ENCODE data around the gene NAGS. TPM values are rescaled to one million over a fixed set of nuclear protein-coding genes. Genes with fewer than 3 reads are reported as not detected.
A peak's percentile ranks its signal among the peaks of the same experiment; 100 is the strongest.

The NAGS gene
- total and polyA plus RNA-seq, 10 of the 15 experiments (the other 5 are each of a cell fraction or from before 2014, with no cell fraction given), result 0.11 to 1.6 (median 0.64) TPM; not detected in 1

GRCh38 chr17:43994272-43995149, 9.9 kb upstream of the NAGS start (continued):
- TF ChIP-seq PBX3 (IDR thresholded peaks at IDR 0.05; ENCODE audit: insufficient replicate concordance, low read depth, low read length), result no peak
- no peak for TF ChIP-seq FOXK2 (IDR thresholded peaks at IDR 0.05)
- TF ChIP-seq CHD4 (IDR thresholded peaks at IDR 0.05), result no peak
- TF ChIP-seq CBX3 (IDR thresholded peaks at IDR 0.05; ENCODE audit: borderline replicate concordance, low read depth), result no peak
- TF ChIP-seq HDGF (IDR thresholded peaks at IDR 0.05), result no peak
- no peak for TF ChIP-seq FOXM1 (IDR thresholded peaks at IDR 0.05; ENCODE audit: low read depth, low read length)
- no peak for TF ChIP-seq RUNX3 (IDR thresholded peaks at IDR 0.05; ENCODE audit: low read length)
- peak; percentile 65 for TF ChIP-seq SMC3 (IDR thresholded peaks at IDR 0.05; ENCODE audit: borderline replicate concordance, low read length)
- TF ChIP-seq HCFC1 (IDR thresholded peaks at IDR 0.05; ENCODE audit: low read length), result no peak
- TF ChIP-seq ZNF384 (IDR thresholded peaks at IDR 0.05; ENCODE audit: borderline replicate concordance, low read depth, low read length), result no peak
- TF ChIP-seq CTCF (IDR thresholded peaks at IDR 0.05 in 2 of 3, conservative IDR thresholded peaks at IDR 0.05 in 1 of 3; ENCODE audit: control insufficient read depth in 2 of 3, extremely low read depth in 1 of 3, insufficient read depth in 1 of 3, low read depth in 3 of 3, low read length in 3 of 3), result peak; percentile 68 to 80 (median 80)
- TF ChIP-seq E2F4 (IDR thresholded peaks at IDR 0.05; ENCODE audit: low read depth, low read length), result no peak
- no peak for TF ChIP-seq IRF5 (IDR thresholded peaks at IDR 0.05; ENCODE audit: borderline replicate concordance)
- no peak for TF ChIP-seq MAX (IDR thresholded peaks at IDR 0.05; ENCODE audit: low read depth, low read length)
- no peak for TF ChIP-seq KAT2A (conservative IDR thresholded peaks at IDR 0.05; ENCODE audit: control insufficient read depth, low read depth, low read length)
- no peak for TF ChIP-seq BCL11A (IDR thresholded peaks at IDR 0.05; ENCODE audit: low read depth, low read length)
- no peak for TF ChIP-seq HSF1 (IDR thresholded peaks at IDR 0.05; ENCODE audit: low read depth, low read length)
- TF ChIP-seq EGR1 (IDR thresholded peaks at IDR 0.05; ENCODE audit: borderline replicate concordance in 1 of 2, low read depth in 2 of 2, low read length in 2 of 2), result no peak
- TF ChIP-seq SUZ12 (IDR thresholded peaks at IDR 0.05; ENCODE audit: unreplicated experiment), result peak; percentile 55
- TF ChIP-seq NBN (IDR thresholded peaks at IDR 0.05), result no peak
- no peak for TF ChIP-seq ZNF622 (IDR thresholded peaks at IDR 0.05)
- no peak for TF ChIP-seq ZSCAN29 (IDR thresholded peaks at IDR 0.05)

All from GM12878 (cell line).